Liver (tissue), 3 donors: ENCODE data around the gene ST6GALNAC3.

Experiments used
- CTCF ChIP-seq: fragments of 150-350 bp; IDR thresholded peaks from 2 replicates; pipeline ENCODE4 v1.5.1; 2017; ENCODE audit warnings: improper control_type of control experiment, low read depth, low read length; ENCODE audit not compliant: missing input control
- FOXA1 ChIP-seq: IDR thresholded peaks from 2 replicates; pipeline ENCODE4 v1.6.1; 2016; ENCODE audit warnings: antibody characterized with exemption
- MAX ChIP-seq: IDR thresholded peaks from 2 replicates; pipeline ENCODE4 v1.6.1; 2016; ENCODE audit warnings: antibody characterized with exemption
- REST ChIP-seq: IDR thresholded peaks from 2 replicates; pipeline ENCODE4 v1.6.1; 2016; ENCODE audit warnings: antibody characterized with exemption, mild to moderate bottlenecking
- SP1 ChIP-seq: IDR thresholded peaks from 2 replicates; pipeline ENCODE4 v1.6.1; 2018; ENCODE audit warnings: antibody characterized with exemption, mild to moderate bottlenecking
- donor health status: healthy.
- donor health status: healthy.

GRCh38 chr1:76124196-76124595, 49.6 kb downstream of the ST6GALNAC3 start:
- no peak for TF ChIP-seq CTCF
- TF ChIP-seq FOXA1 = no peak
- TF ChIP-seq SP1 = no peak
- no peak for TF ChIP-seq MAX
- no peak for TF ChIP-seq REST
